ENCODE results near the gene NUP62CL.

NUP62CL gene

GRCh38 chrX:107076158-107076557 lies 130.1 kb downstream of the NUP62CL start:
- no peak overlapping the region for H3K4me3 Mint-ChIP-seq
- H3K27ac Mint-ChIP-seq = no peak overlapping the region
- H3K27me3 Mint-ChIP-seq = no peaks in the 10 kb centered on the region
- peaks cover 18% of the 10 kb centered on the region for H3K36me3 Mint-ChIP-seq
- H3K4me1 Mint-ChIP-seq = peaks cover 14% of the 10 kb centered on the region
- no peaks in the 10 kb centered on the region for H3K9me3 Mint-ChIP-seq
